ENCODE measurements around the gene TPRG1.

The TPRG1 gene

GRCh38 chr3:189363590-189364255 is 192.0 kb downstream of the TPRG1 start:
- no peak for DNase-seq

- no peak for DNase-seq
Observed at GRCh38 chr3:189365609-189366564, 194.1 kb downstream of the TPRG1 start.

GRCh38 chr3:189368384-189368783 is 196.6 kb downstream of the TPRG1 start:
- peak; percentile 35 for DNase-seq

GRCh38 chr3:189369636-189370035 is 197.9 kb downstream of the TPRG1 start:
- DNase-seq, result no peak

- no peak for DNase-seq
Observed at GRCh38 chr3:189372243-189372642, 200.5 kb downstream of the TPRG1 start.

Measured in NCI-H1048 (cell line).